Tibial nerve (tissue), 3 donors: ENCODE data around the gene CLEC16A.

ENCODE experiments used
- POLR2A ChIP-seq, 2 donors: fragments of 450-650 bp; IDR thresholded peaks; one replicate each; pipeline ENCODE4 v1.6.1; 2017; ENCODE audit warnings: antibody characterized with exemption in 2 of 2, mild to moderate bottlenecking in 2 of 2, moderate library complexity in 2 of 2
- TF ChIP-seq, protein P1 (sequence below), 5 experiments: fragments of 200-600 bp in 3 of 5; fragments of 450-650 bp in 2 of 5; sonication (generic) in 3 of 5; IDR thresholded peaks; one replicate each; pipeline ENCODE4 v1.5.1; 2016 to 2019; ENCODE audit warnings: antibody characterized with exemption in 5 of 5, mild to moderate bottlenecking in 3 of 5, moderate library complexity in 2 of 5

GRCh38 chr16:11142261-11142630 lies 197.9 kb downstream of the CLEC16A start:
- TF ChIP-seq, protein P1, sequence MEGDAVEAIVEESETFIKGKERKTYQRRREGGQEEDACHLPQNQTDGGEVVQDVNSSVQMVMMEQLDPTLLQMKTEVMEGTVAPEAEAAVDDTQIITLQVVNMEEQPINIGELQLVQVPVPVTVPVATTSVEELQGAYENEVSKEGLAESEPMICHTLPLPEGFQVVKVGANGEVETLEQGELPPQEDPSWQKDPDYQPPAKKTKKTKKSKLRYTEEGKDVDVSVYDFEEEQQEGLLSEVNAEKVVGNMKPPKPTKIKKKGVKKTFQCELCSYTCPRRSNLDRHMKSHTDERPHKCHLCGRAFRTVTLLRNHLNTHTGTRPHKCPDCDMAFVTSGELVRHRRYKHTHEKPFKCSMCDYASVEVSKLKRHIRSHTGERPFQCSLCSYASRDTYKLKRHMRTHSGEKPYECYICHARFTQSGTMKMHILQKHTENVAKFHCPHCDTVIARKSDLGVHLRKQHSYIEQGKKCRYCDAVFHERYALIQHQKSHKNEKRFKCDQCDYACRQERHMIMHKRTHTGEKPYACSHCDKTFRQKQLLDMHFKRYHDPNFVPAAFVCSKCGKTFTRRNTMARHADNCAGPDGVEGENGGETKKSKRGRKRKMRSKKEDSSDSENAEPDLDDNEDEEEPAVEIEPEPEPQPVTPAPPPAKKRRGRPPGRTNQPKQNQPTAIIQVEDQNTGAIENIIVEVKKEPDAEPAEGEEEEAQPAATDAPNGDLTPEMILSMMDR (IDR thresholded peaks at IDR 0.05): no peak
- TF ChIP-seq POLR2A (IDR thresholded peaks at IDR 0.05): no peak
